Measurements from ENCODE around the gene HOXC11.

HOXC11 gene

DNA sequence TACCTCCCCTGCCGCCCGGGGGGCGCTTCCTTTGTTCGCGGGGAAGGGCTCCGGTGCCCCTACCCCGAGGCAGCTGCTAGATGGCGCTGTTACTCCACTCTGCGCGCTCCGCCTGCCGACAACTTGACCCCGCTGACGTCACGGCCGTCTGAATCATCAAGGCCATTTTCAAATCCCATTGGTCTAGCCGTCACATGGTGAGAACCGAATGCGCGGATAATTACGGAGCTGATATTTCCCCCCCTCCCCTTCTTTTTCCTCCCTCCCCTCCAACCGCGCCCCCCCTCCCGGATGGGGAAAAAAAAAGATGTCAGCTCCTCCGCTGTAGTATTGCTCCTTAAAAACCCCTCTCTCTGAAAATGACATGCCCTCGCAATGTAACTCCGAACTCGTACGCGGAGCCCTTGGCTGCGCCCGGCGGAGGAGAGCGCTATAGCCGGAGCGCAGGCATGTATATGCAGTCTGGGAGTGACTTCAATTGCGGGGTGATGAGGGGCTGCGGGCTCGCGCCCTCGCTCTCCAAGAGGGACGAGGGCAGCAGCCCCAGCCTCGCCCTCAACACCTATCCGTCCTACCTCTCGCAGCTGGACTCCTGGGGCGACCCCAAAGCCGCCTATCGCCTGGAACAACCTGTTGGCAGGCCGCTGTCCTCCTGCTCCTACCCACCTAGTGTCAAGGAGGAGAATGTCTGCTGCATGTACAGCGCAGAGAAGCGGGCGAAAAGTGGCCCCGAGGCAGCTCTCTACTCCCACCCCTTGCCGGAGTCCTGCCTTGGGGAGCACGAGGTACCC lies 12.2 kb downstream of the HOXC11 start, which contains the start of gene HOXC10:
Gene HOXC10 (plus strand): TSS at position 246 of the 791 bp plus-strand sequence. CDS start 114 bp downstream, at position 360.
- DNase-seq (ENCODE audit: low read depth): peak; percentile 37

DNA sequence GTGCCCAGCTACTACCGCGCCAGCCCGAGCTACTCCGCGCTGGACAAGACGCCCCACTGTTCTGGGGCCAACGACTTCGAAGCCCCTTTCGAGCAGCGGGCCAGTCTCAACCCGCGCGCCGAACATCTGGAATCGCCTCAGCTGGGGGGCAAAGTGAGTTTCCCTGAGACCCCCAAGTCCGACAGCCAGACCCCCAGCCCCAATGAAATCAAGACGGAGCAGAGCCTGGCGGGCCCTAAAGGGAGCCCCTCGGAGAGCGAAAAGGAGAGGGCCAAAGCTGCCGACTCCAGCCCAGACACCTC lies 12.7 kb downstream of the HOXC11 start:
- no peak for DNase-seq (ENCODE audit: low read depth)

DNA sequence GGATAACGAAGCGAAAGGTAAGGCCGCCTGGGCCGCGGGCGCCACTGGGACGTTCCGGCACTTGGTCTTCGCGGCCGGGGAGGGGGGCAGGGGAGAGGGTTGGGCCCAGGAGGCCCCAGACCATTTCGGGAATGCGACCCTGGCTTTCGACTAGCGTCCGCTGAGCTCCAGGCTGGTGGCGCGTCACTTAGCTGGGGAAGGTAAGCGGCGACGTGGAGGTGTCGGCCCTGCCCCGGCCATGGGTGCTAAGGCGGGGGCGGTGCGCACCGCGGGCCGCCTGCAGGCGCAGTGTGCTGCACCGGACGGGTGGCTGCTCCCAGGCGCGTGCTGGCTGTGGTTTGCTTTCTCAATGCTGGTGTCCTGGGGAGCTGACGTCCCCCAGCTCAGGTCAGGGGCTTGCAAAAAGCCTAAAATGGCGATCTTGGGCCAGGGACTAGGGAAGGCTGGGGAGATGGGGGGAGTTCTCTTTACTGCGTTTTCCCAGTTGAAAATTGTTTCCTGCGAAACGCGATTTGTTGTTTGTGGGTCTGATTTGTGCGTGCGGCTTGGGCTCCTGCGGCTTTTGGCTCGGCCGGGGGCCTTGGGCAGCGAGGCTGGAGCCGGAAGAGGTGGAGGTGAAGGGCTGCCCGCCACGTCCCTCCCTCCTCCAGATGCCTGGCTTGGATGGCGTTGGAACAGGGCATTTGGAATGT lies 13.2 kb downstream of the HOXC11 start:
- DNase-seq (ENCODE audit: low read depth): no peak

DNA sequence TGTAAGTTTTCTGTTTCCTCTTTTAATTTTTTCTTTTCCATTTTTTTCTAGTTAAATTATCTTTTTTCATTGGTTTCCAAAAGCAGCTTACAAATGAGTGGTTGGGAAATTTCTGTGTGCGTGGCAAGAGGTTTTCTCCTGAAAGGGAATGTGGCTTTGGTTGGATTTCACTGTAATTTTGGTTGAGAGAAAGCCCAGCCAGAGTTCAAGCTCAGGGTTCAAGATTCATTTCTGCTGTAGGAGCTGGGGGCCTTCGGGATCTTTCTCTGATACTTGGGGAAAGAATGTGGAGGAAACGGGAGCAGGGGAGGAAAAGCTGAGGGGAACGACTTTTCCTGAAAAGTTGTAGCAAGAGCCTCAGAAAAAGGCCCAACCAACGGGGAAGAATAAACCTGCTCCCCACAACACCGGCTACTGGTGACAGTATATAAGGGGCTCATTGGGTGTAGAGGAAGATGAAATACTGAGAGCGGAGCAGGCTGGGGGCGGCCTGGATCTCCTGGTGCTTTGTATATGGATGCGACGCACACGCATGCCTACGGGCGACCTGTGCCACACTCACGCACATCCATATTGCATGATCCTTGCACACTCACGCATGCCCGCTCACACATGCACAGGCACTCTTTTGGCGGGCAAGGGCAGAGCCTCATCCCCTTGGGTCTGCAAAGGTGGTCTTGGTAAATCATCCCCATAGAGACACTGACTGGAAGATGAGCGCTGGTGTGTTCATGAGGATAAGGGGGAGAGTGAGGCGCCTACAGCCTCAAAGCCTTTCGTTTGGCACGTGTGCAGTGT lies 14.0 kb downstream of the HOXC11 start:
- DNase-seq (ENCODE audit: low read depth): no peak

DNA sequence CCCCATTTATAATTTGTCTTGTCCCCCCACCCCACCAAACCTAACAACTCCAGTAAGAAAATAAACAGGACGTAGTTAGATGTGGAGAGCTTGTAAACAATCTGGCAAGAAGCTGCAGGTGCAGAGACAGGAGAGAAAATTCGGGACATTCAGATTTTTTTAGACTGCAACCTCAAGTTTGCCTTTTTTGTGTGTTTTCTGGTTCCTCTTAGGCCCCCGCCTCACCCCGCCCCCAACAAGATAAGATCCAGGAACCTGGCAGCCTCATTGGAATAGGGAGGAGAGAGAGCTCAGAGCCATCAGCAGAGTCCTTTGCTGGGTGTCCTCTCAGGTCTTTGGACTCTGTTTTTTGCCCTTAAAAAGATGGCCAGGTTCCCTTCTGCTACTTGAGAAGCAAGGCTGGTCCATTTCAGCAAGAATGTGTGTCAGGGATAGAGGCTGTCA lies 14.9 kb downstream of the HOXC11 start:
- no peak for DNase-seq (ENCODE audit: low read depth)

DNA sequence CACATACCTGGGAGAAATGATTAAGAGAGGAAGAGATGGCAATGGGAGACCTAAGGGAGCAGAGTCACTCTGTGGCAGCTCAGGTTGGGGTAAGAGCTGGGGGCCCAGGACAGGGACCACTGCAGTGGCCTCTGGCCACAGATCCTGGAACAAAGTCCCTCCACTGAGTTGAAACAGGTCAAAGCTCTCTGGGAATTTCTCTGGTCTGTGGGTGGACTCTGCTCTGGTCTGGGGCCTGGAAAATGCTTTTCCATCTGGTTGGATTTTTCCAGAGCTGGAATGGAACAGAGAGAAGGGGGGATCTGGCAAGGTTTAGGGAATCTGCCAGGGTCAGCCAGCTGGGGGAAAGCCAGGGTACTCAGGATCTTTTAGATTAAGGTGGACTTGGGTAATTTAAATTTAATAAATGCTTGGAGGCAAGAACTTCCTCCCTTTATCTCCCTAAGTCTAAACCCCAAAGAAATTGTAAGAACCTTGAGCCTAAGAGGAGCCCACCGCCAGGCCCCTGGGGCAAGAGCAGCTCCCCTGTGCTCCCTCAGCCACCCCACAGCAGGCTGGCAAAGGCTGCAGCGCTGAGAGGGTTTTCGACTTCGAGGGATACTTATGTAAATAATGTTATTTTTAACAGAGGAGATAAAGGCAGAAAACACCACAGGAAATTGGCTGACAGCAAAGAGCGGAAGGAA lies 15.8 kb downstream of the HOXC11 start:
- no peak for DNase-seq (ENCODE audit: low read depth)

DNA sequence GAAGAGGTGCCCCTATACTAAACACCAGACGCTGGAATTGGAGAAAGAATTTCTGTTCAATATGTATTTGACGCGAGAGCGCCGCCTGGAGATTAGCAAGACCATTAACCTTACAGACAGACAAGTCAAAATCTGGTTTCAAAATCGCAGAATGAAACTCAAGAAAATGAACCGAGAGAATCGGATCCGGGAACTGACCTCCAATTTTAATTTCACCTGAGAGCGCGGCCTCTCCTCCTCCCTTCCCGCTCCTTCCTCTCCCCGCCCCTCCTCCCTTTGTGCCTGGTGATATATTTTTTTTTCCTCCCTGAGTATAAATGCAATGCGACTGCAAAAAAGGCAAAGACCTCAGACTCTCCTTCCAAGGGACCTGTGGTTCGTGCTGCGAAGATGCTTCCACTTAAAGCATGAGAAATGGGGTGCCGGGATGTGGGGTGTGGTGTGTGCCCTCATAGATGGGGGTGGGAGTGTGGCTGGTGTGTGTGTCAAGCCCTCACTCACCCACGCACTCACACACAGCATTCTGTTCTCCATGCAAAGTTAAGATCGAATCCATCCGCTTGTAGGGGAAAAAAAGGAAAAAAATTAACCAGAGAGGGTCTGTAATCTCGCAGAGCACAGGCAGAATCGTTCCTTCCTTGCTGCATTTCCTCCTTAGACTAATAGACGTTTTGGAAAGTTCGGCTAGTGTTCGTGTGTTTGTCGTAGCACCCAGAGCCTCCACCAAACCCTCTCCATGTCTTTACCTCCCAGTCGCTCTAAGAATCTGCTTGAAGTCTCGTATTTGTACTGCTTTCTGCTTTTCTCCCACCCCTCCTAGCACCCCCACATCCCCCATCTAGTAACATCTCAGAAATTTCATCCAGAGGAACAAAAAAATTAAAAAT lies 16.5 kb downstream of the HOXC11 start:
- no peak for DNase-seq (ENCODE audit: low read depth)

DNA sequence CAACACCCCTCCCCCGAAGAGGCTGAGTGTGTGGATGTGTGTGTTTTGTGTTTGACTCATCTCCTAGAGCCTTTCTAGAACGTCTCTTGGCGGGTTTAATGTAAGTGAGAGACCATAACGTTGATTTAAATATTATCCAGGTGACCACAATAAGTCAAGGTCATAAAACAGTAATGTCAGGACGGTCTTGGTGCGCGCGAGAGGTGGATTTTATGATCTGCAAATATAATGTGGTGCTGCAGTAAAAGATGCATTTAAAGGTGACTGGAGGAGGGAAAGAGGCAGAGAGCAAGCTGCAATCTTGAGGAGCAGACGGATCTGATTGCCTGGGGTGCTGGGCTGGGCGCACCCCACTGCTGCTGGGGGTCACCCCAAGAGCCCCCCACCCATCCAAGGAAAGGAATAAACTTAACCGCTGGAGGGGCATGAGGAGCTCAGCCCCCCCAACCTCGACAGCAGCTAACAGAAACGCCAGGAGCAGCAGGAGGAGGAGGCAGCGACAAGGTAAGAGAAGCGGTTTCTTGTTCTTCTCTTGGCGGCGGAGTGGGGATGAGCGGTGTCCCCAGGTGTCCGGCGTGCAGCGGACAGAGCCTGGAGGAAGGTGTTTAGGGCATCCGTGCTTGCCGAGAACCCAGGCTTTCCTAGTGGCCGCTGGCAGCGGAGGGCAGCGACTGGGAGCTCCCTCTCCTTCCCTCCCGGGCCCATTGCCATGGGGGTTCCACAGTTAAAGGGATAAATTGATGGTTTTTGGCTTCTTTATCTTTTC lies 17.6 kb downstream of the HOXC11 start:
- no peak for DNase-seq (ENCODE audit: low read depth)

DNA sequence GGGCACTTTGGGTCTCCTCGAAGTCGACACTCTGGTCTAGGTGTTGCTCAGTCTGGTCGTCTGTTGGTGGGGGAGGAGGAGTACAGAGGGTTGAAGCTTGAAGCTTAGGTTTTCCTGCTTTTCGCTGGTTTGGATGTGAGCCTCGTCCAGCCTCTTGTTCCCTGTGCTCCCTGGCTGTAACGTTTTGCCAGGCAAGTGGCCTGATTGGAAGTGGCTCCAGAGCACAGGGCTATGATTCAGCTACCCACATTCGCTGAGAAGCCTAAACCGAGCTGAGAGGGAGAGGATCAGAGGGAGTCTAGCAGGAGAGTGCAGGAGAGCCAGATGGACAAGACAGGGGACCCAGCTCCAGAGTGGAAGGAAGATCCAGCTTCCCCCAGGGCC lies 18.1 kb downstream of the HOXC11 start:
- DNase-seq (ENCODE audit: low read depth): no peak

DNA sequence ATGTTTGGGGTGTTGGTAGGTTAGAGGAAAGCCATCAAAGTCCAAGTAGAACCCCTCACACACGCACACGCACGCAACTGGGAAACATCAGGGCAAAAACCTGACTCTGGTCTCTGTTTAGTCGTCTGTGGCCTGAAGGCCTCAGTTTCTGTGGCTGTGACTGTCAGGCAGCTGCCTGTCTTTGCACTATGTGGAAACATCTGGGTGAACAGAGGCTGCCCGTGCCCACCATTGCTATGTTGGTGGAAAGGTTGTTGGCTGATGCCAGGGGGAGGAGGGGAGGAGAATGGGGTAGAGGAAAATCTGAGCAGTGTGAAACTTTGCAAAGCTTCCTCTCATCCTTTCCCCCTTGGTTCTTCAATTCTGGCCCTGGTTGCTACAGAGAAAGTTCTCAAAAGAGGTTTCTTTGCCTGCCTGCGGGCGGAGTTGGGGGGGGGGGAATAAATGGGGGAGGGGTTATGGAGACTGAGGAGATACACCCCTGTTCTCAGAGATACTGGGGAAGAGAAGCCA lies 19.5 kb downstream of the HOXC11 start:
- no peak for DNase-seq (ENCODE audit: low read depth)

DNA sequence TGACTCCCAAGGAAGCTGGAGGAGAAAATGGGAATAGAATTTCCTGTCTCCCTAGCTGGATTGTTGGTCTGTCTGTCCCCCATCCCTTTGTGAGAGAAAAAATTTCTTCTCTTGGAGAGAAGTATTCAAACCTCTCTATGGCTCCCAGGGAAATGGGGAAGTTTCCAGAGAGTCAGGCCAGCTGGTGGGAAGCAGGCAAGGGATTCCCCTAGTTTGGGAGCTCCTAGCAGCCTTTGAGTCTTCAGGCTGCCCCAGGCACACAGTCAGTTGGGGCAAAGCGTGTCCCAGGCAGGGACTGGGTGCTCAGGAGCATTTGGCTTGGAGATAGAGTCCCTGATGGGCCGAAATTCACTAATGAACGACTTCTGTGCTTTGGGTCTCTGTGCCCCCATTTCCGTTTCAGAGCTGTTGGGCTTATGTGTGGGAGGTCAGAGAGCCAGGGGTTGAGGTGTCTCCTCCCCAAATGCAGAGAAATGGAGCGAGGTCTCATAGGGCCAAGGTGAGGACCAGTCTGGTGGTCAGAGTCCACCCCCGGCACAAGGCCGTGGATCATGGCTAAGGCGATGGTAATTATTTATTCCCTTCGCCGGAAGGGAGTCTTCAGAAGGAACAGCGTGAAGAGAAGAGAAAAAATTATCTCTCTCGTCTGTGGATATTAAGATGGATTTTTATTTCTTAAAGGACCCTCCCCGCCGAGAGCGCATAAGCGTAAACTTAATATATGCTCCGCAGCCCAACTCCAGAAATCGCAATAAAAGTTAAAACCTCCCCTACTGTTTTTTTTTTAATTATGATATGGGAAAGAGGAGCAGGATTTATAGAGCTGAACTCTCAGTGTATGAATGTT lies 20.5 kb downstream of the HOXC11 start:
- no peak for DNase-seq (ENCODE audit: low read depth)

DNA sequence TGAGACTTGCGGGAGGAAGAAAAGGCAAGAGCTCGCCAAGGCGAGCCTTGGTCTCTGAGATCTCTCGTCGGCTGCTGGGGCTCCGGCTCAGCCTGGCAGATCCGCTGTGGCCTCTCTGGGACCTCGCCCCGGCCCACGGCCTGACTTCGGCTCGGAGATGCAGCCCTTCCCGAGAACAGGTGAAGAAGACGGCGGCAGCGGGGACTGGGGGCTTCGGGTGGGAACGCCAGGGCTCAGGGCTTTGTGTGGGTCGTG lies 21.0 kb downstream of the HOXC11 start:
- no peak for DNase-seq (ENCODE audit: low read depth)

DNA sequence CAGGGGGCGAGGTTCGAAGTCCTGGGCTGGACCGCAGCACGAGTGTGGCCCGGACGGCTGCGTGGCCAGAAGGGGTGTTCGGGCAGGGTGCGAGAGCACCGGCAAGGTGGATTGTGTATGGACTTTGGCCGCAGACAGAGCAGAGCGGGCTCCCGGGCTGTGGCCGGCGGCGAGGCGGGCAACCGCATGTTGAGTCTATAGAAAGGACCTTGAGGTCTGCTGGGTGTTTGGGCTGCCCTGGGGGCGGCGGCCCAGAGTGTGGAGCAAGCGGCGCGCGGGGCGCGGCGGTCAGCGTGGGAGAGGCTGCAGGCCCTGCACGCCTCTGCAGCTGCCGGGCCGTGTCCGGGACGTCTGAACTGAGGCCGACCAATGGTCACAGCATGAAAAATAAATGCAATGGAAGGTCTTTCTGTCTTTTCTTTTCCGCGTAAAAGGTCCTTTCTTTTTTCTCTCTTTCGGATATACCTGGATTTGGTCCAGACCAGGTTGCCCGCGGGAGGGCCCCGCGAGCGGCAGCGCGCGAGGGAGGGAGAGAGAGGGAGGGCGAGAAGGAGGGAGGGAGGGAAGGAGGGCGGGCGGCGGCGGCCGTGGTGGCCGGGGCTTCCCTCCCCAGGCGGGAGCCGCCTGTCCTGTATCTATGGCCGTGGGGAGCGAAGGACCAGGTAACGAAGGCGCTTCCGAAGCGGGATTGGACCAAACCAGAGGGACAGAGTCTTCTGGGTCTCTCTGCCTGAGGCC lies 21.5 kb downstream of the HOXC11 start:
- DNase-seq (ENCODE audit: low read depth): no peak

DNA sequence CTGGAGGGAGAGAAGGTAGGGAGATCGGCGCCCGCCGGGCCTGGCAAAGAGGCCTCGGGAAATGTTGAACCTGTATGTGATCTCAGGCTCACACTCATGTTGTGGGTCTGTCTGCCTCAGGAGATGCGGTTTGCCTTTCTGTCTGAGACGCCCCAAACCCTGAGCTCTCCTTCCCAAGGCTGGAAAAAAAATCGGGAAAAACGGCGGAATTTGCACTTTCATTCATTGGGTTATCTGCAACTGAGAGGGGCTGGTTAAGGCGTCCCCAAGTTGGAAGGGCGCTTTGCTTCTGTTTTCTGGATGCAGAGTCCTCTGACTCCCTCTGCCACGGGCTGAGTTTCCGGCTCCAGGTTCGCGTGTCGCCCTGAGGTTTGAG lies 22.1 kb downstream of the HOXC11 start:
- no peak for DNase-seq (ENCODE audit: low read depth)

DNA sequence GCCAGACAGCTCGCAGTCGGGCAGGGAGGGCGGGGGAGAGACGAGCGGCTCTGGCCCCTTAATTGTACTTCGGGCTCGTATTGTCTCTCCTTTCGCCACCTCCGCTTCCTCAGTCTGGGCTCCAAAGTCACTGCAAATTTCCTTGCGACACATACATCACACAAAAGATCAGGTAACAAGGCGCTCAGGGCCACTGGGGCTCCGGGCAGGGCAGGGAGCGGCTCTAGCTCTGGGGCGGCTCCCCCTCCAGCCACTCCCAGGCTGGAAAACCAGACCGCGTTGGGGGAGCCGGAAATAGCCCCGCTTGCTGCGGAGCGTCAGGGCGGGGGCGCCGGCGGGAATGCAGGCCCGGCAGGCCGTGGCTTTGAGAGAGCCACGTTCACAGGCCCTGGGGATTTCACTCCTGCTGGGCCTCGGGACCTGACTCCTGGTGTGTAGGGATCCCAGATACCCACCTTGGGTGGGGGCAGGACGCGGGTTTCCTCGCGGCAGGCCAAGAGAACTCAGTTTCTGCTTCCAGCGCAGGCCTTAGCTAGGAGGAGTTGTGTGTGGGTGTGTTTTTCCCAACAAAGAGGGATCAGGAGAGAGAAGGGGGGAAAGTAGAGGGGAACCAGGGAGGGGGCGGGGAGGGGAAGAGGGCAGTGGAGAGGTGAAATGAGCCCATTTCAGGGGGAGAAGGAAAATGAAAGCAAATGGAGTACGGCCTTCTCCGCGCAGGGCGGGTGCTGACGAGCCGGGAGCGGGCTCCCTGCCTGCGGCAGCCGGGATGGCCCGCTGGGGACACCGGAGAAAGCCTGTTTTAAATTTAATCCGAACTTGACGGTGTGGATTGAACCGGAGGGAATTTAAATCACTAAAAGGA lies 22.7 kb downstream of the HOXC11 start:
- DNase-seq (ENCODE audit: low read depth): no peak

DNA sequence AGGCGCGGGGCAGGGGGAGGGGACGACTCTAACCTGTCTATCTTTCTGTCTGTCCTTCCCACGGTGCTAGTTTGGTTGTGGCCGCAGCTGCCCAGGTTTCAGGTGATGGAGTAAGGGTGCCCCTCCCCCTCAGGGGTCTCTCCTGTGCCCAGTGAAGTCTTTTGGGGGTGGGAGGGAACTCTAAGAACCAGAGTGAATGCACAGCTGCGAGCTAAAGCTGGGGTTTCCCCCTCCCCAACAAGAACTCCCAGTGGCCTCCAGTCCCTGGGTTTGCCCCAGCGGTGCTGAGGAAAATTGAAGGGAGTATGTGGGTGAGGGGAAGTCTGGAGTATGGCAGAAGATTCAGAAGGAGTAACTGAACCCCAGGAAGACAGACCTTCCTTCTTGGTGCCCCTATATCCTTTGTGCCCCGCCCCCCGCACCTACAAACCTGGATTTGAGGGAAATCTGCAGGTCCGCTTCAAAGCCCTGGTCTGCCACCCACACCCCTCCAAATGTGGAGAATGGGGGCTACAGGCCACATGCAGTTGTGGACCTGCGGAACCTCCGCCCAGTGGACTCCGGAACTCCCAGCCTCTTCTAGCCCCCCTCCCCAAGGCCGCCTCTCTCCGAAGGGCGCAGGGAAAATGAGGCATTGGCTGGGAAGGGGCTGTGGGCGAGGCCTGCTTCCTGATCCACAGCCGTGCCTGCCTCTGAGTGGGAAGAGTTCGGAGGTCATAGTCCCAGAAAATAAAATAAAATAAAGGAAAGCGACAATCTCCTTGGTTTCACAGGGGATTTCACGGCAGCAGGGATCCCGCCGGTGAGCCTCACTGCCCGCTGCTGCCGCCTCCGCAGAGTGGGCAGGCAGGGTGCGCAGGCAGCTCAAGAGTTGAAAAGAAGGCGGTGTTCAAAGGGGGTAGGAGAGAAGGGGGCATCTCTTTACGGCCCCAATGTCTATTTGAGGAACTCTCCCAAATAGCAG lies 23.6 kb downstream of the HOXC11 start:
- DNase-seq (ENCODE audit: low read depth): no peak
